ENCODE results near the gene COL5A1.

Gene COL5A1

DNA sequence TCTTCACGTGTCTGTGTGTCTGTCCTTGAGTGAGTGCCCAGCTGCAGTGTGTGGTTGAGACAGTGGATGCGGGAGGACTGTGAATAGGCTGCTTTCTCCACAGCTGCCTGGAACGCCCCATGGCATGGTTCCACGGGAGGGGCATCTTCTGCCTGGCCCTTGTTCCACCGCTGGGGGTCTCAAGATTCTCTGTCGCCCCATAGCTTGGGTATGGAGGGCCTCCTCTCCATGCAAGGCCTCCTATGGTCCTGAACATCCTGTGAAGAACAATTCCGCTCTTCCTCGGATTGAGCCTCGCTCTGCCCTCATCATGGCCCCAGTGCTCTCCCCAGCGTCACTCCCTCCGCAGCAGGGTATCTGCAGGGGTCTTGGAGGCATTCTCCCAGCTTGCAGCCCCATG lies 36.1 kb downstream of the COL5A1 start:
- Histone ChIP-seq H2BK5ac (ENCODE audit: low read length) (no peak overlapping the region), H3K36me3 (ENCODE audit: control insufficient read depth, insufficient read depth, low read length) (no peaks in the 10 kb centered on the region), H3K56ac (ENCODE audit: low read length) (no peak overlapping the region), H3K18ac (ENCODE audit: low read length) (no peak overlapping the region), H3K79me1 (ENCODE audit: low read length) (peaks cover 43% of the 10 kb centered on the region), H3K4ac (ENCODE audit: low read depth, low read length) (no peak overlapping the region), H2BK15ac (replicated peaks; ENCODE audit: low read depth) (no peak overlapping the region), H4K5ac (ENCODE audit: low read length) (no peak overlapping the region), H4K8ac (ENCODE audit: low read depth, low read length) (no peak overlapping the region), H3K23ac (ENCODE audit: low read length) (no peak overlapping the region), H3K4me3 (ENCODE audit: low read length) (no peak overlapping the region), H3K27me3 (ENCODE audit: insufficient read depth, low read length, poor library complexity) (no peaks in the 10 kb centered on the region), H3K4me1 (ENCODE audit: control insufficient read depth, low read depth, low read length) (no peaks in the 10 kb centered on the region), H3K9ac (ENCODE audit: low read length) (no peak overlapping the region), H3K4me2 (ENCODE audit: low read length) (no peak overlapping the region), H3K27ac (ENCODE audit: low read depth, low read length) (no peak overlapping the region), H2AK5ac (ENCODE audit: low read length) (no peak overlapping the region), H2BK120ac (ENCODE audit: low read depth, low read length) (no peak overlapping the region), H3K79me2 (ENCODE audit: control insufficient read depth, insufficient read depth, low read length) (peaks cover 57% of the 10 kb centered on the region)
- no peak for DNase-seq
- WGBS (ENCODE audit: extremely low coverage, insufficient coverage, low lambda C conversion rate), result no CpG with 5 or more reads among the region's 11 CpGs

DNA sequence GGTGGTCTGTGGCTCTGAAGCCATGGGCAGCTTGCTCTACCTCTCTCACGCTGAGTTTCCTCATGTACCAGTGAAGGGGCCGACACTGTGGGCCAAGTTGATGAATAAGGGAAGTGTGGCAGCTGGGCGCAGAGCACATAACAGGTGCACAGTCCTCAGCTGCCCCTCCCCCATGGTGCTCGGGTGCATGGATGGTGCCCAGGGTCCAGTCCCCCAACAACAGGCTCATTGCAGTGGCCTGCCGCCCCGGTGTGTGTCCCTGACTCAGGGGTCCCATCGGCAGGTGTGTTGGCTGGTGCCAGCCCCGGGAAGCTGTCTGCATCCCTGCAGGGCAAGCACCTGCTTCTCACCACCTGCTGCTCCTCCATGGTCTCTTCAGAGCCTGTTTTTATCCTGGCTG lies 36.6 kb downstream of the COL5A1 start:
- H2BK15ac ChIP-seq (replicated peaks; ENCODE audit: low read depth), result no peak overlapping the region
- DNase-seq, result no peak
- H3K18ac ChIP-seq (ENCODE audit: low read length), result no peak overlapping the region
- H2BK120ac ChIP-seq (ENCODE audit: low read depth, low read length), result no peak overlapping the region
- H3K27me3 ChIP-seq (ENCODE audit: insufficient read depth, low read length, poor library complexity), result no peaks in the 10 kb centered on the region
- H2BK5ac ChIP-seq (ENCODE audit: low read length), result no peak overlapping the region
- no peak overlapping the region for H3K4ac ChIP-seq (ENCODE audit: low read depth, low read length)
- no peaks in the 10 kb centered on the region for H3K4me1 ChIP-seq (ENCODE audit: control insufficient read depth, low read depth, low read length)
- peaks cover 43% of the 10 kb centered on the region for H3K79me1 ChIP-seq (ENCODE audit: low read length)
- no peak overlapping the region for H3K27ac ChIP-seq (ENCODE audit: low read depth, low read length)
- no peak overlapping the region for H4K5ac ChIP-seq (ENCODE audit: low read length)
- H3K9ac ChIP-seq (ENCODE audit: low read length), result no peak overlapping the region
- H3K56ac ChIP-seq (ENCODE audit: low read length), result no peak overlapping the region
- no CpG with 5 or more reads among the region's 8 CpGs for WGBS (ENCODE audit: extremely low coverage, insufficient coverage, low lambda C conversion rate)
- H4K8ac ChIP-seq (ENCODE audit: low read depth, low read length), result no peak overlapping the region
- H3K4me2 ChIP-seq (ENCODE audit: low read length), result no peak overlapping the region
- no peak overlapping the region for H3K4me3 ChIP-seq (ENCODE audit: low read length)
- no peak overlapping the region for H3K23ac ChIP-seq (ENCODE audit: low read length)
- no peaks in the 10 kb centered on the region for H3K36me3 ChIP-seq (ENCODE audit: control insufficient read depth, insufficient read depth, low read length)
- H2AK5ac ChIP-seq (ENCODE audit: low read length), result no peak overlapping the region
- peaks cover 57% of the 10 kb centered on the region for H3K79me2 ChIP-seq (ENCODE audit: control insufficient read depth, insufficient read depth, low read length)

DNA sequence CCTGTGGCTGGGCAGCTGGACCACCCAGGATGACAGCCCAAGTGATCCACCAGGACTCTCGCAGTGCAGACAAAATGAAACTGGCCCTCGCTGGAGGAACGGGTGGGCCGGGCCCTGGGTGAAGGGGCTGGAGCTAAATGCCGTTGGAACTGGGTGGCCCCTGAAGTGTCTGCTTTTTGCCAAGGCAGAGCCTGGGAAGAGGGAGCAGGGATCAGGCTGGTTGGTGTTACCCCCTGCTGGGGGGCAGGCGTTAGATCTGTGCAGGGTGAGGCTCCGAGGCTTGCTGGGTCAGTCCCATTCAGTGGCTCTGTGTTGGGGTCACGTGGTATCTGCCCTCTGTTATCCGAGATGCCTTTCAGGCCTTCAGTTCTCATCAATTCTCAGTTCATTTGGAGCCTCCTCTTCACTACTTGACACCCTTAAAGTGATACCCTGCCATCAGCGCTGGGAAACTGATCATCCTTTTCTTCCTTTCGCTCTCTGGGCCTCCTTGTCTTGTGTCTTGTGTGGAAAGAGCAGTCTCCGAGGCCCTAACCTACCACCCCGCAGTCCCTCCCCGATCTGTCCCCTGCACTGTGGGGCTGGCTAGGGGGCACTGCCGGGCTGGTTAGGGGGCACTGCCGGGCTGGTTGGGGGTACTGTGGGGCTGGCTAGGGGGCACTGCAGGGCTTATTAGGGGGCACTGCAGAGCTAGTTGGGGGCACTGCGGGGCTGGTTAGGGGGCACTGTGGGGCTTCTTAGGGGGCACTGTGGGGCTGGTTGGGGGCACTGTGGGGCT lies 37.3 kb downstream of the COL5A1 start:
- WGBS (ENCODE audit: extremely low coverage, insufficient coverage, low lambda C conversion rate), result no CpG with 5 or more reads among the region's 17 CpGs
- H2BK5ac ChIP-seq (ENCODE audit: low read length), result no peak overlapping the region
- no peak overlapping the region for H2AK5ac ChIP-seq (ENCODE audit: low read length)
- no peaks in the 10 kb centered on the region for H3K4me1 ChIP-seq (ENCODE audit: control insufficient read depth, low read depth, low read length)
- H3K27ac ChIP-seq (ENCODE audit: low read depth, low read length), result no peak overlapping the region
- H2BK15ac ChIP-seq (replicated peaks; ENCODE audit: low read depth), result no peak overlapping the region
- H4K5ac ChIP-seq (ENCODE audit: low read length), result no peak overlapping the region
- no peak overlapping the region for H3K4me3 ChIP-seq (ENCODE audit: low read length)
- H4K8ac ChIP-seq (ENCODE audit: low read depth, low read length), result no peak overlapping the region
- no peak overlapping the region for H3K23ac ChIP-seq (ENCODE audit: low read length)
- no peaks in the 10 kb centered on the region for H3K27me3 ChIP-seq (ENCODE audit: insufficient read depth, low read length, poor library complexity)
- peaks cover 55% of the 10 kb centered on the region for H3K79me2 ChIP-seq (ENCODE audit: control insufficient read depth, insufficient read depth, low read length)
- no peak overlapping the region for H3K56ac ChIP-seq (ENCODE audit: low read length)
- H3K36me3 ChIP-seq (ENCODE audit: control insufficient read depth, insufficient read depth, low read length), result no peaks in the 10 kb centered on the region
- DNase-seq, result no peak
- H3K79me1 ChIP-seq (ENCODE audit: low read length), result peaks cover 43% of the 10 kb centered on the region
- H2BK120ac ChIP-seq (ENCODE audit: low read depth, low read length), result no peak overlapping the region
- no peak overlapping the region for H3K18ac ChIP-seq (ENCODE audit: low read length)
- no peak overlapping the region for H3K9ac ChIP-seq (ENCODE audit: low read length)
- no peak overlapping the region for H3K4me2 ChIP-seq (ENCODE audit: low read length)
- H3K4ac ChIP-seq (ENCODE audit: low read depth, low read length), result no peak overlapping the region

DNA sequence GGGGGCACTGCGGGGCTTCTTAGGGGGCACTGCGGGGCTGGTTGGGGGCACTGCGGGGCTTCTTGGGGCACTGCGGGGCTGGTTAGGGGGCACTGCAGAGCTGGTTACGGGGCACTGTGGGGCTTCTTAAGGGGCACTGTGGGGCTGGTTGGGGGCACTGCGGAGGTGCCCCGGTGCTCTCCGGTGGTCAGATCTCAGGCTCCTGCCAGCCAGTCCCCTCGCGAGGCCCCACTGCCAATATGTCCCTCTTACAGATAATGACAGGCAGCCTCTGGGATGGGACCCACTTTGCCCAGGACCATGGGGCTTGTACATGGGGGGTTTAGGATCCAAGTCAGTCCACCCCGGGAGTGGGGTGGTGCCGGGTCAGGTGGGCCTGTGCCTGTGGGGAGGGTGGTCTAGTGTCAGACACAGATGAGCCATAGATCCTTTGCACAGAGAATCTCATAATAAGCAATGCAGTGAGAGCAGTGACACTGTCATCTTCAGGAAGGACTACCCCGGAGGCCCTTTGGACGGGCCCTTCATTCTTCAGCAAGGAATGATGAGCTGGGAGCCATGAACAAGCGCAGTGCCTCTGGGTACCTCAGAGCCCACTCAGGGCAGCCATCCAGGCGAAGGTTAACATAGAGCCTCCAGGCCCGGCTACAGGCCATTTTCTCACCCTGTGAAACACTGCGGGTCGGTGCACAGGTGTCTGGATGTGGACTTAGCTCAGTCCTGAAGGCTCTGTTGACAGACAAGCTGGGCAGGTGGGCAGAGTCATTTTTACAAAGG lies 38.2 kb downstream of the COL5A1 start:
- DNase-seq, result no peak
- no peak overlapping the region for H2AK5ac ChIP-seq (ENCODE audit: low read length)
- no peak overlapping the region for H4K8ac ChIP-seq (ENCODE audit: low read depth, low read length)
- no peak overlapping the region for H4K5ac ChIP-seq (ENCODE audit: low read length)
- no CpG with 5 or more reads among the region's 19 CpGs for WGBS (ENCODE audit: extremely low coverage, insufficient coverage, low lambda C conversion rate)
- peaks cover 49% of the 10 kb centered on the region for H3K79me2 ChIP-seq (ENCODE audit: control insufficient read depth, insufficient read depth, low read length)
- no peak overlapping the region for H3K56ac ChIP-seq (ENCODE audit: low read length)
- H3K4ac ChIP-seq (ENCODE audit: low read depth, low read length), result no peak overlapping the region
- no peaks in the 10 kb centered on the region for H3K27me3 ChIP-seq (ENCODE audit: insufficient read depth, low read length, poor library complexity)
- H2BK15ac ChIP-seq (replicated peaks; ENCODE audit: low read depth), result no peak overlapping the region
- H3K23ac ChIP-seq (ENCODE audit: low read length), result no peak overlapping the region
- no peaks in the 10 kb centered on the region for H3K36me3 ChIP-seq (ENCODE audit: control insufficient read depth, insufficient read depth, low read length)
- H3K4me2 ChIP-seq (ENCODE audit: low read length), result no peak overlapping the region
- H3K27ac ChIP-seq (ENCODE audit: low read depth, low read length), result no peak overlapping the region
- no peaks in the 10 kb centered on the region for H3K4me1 ChIP-seq (ENCODE audit: control insufficient read depth, low read depth, low read length)
- no peak overlapping the region for H2BK120ac ChIP-seq (ENCODE audit: low read depth, low read length)
- no peak overlapping the region for H3K9ac ChIP-seq (ENCODE audit: low read length)
- no peak overlapping the region for H3K18ac ChIP-seq (ENCODE audit: low read length)
- peaks cover 37% of the 10 kb centered on the region for H3K79me1 ChIP-seq (ENCODE audit: low read length)
- no peak overlapping the region for H3K4me3 ChIP-seq (ENCODE audit: low read length)
- no peak overlapping the region for H2BK5ac ChIP-seq (ENCODE audit: low read length)

DNA sequence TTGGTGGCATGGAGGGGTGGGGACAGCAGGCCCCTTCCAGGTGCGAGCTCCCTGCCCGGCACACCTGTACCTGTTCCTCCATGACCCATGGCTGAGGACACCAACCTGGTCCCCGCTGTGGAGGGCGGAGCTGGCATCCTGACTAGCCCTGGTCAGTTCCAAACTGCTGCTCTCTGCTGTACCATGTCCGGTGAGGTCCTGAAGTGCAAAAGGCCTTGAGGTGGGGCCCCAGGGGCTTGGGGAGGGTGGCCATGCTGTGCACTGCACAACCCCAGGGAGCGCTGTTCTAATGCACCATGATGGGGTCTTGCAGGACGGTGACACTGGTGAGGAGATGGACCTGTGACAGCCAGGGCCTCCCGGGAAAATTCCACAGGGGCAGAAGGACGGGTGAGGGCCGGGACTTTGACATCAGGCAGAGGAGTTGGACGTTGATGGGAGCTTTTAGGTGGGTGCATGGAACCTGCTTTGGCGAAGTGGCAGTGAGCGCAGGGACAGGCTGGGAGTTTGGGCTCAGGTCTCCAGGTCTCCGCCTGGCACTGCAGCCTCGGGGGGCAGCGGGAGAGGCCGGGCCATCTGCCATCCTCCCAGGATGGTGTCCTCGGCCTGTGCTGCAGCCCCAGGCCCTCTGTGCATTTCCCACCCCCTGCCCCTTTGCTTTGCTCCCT lies 38.9 kb downstream of the COL5A1 start:
- H3K4ac ChIP-seq (ENCODE audit: low read depth, low read length), result no peak overlapping the region
- no peak for DNase-seq
- H3K56ac ChIP-seq (ENCODE audit: low read length), result no peak overlapping the region
- no peak overlapping the region for H2BK120ac ChIP-seq (ENCODE audit: low read depth, low read length)
- no peak overlapping the region for H2BK5ac ChIP-seq (ENCODE audit: low read length)
- no peak overlapping the region for H3K4me2 ChIP-seq (ENCODE audit: low read length)
- no peak overlapping the region for H3K4me3 ChIP-seq (ENCODE audit: low read length)
- no peaks in the 10 kb centered on the region for H3K27me3 ChIP-seq (ENCODE audit: insufficient read depth, low read length, poor library complexity)
- no peaks in the 10 kb centered on the region for H3K36me3 ChIP-seq (ENCODE audit: control insufficient read depth, insufficient read depth, low read length)
- H3K4me1 ChIP-seq (ENCODE audit: control insufficient read depth, low read depth, low read length), result no peaks in the 10 kb centered on the region
- no peak overlapping the region for H3K27ac ChIP-seq (ENCODE audit: low read depth, low read length)
- H4K8ac ChIP-seq (ENCODE audit: low read depth, low read length), result no peak overlapping the region
- no peak overlapping the region for H2AK5ac ChIP-seq (ENCODE audit: low read length)
- H2BK15ac ChIP-seq (replicated peaks; ENCODE audit: low read depth), result no peak overlapping the region
- H3K79me1 ChIP-seq (ENCODE audit: low read length), result peaks cover 42% of the 10 kb centered on the region
- no peak overlapping the region for H3K18ac ChIP-seq (ENCODE audit: low read length)
- WGBS (ENCODE audit: extremely low coverage, insufficient coverage, low lambda C conversion rate), result no CpG with 5 or more reads among the region's 18 CpGs
- H3K9ac ChIP-seq (ENCODE audit: low read length), result no peak overlapping the region
- H3K23ac ChIP-seq (ENCODE audit: low read length), result no peak overlapping the region
- no peak overlapping the region for H4K5ac ChIP-seq (ENCODE audit: low read length)
- H3K79me2 ChIP-seq (ENCODE audit: control insufficient read depth, insufficient read depth, low read length), result peaks cover 44% of the 10 kb centered on the region
